Prostate gland (tissue), 2 donors: Measurements from ENCODE around the gene VAMP5. TPM values are rescaled to one million over a fixed set of nuclear protein-coding genes. Genes with fewer than 3 reads are reported as not detected.

Source experiments
- DNase-seq: peaks from one replicate; pipeline ENCODE4 v3.0.0-alpha.2; 2019; ENCODE audit warnings: low spot score
- H3K27ac ChIP-seq, 2 donors: fragments of 200-600 bp; sonication (generic); 2 replicates each; pipeline ENCODE4 v1.5.1; 2017 to 2019
- H3K27me3 ChIP-seq: fragments of 200-600 bp; sonication (generic); replicated peaks from 2 replicates; pipeline ENCODE4 v1.5.1; 2019; ENCODE audit not compliant: insufficient read depth
- H3K36me3 ChIP-seq, 2 donors: fragments of 200-600 bp; sonication (generic); 1 replicate in 1 of 2; 2 replicates in 1 of 2; pipeline versions ENCODE4 v1.5.1 to v1.8.1; 2017 to 2019
- H3K4me1 ChIP-seq: fragments of 200-600 bp; sonication (generic); replicated peaks from 2 replicates; pipeline ENCODE4 v1.5.1; 2019
- H3K4me3 ChIP-seq, 2 donors: fragments of 200-600 bp; sonication (generic); 2 replicates each; pipeline ENCODE4 v1.5.1; 2017 to 2019
- H3K9me3 ChIP-seq: fragments of 200-600 bp; sonication (generic); 2 replicates; pipeline ENCODE4 v1.5.1; 2017
- CTCF ChIP-seq, 4 experiments: fragments of 200-600 bp in 2 of 4; fragments of 450-650 bp in 2 of 4; sonication (generic) in 2 of 4; IDR thresholded peaks; 1 replicate in 3 of 4; 2 replicates in 1 of 4; pipeline ENCODE4 v1.5.1; 2016 to 2019; ENCODE audit warnings: antibody characterized with exemption in 4 of 4, mild to moderate bottlenecking in 2 of 4, moderate library complexity in 2 of 4
- POLR2A ChIP-seq: fragments of 450-650 bp; IDR thresholded peaks from one replicate; pipeline ENCODE4 v1.6.1; 2016; ENCODE audit warnings: antibody characterized with exemption, mild to moderate bottlenecking
- POLR2AphosphoS5 ChIP-seq: sonication (generic); formaldehyde crosslinking; IDR thresholded peaks from one replicate; pipeline ENCODE4 v1.6.1; 2017; ENCODE audit warnings: antibody characterized with exemption
- WGBS: methylation state at CpG from one replicate; pipeline ENCODE4 v1.1.5; 2018; 5-methylcytosine and 5-hydroxymethylcytosine counted together
- intact Hi-C: fragments of 100-400 bp; cut with DNase I; formaldehyde crosslinking; loops from one replicate; pipeline ENCODE4 v1.14.2; 2022
- total RNA-seq, 2 donors: library from RNA; depleted of rRNA; stranded (reverse); fragments of >200 nt; gene quantifications; one replicate each; pipeline ENCODE4 v1.1.0, GENCODE V29; 2016

Gene VAMP5
- total RNA-seq, 2 donors from 2014 or later: 8.4 to 27.0 TPM

- no peaks in the 10 kb centered on the region for H3K27me3 ChIP-seq
- peaks cover 6 to 18% of the 10 kb centered on the region in 2 donors for H3K36me3 ChIP-seq
- no peak for TF ChIP-seq POLR2A
- no peak for TF ChIP-seq CTCF (IDR thresholded peaks at IDR 0.05)
- no peak for TF ChIP-seq POLR2AphosphoS5
- H3K4me3 ChIP-seq: no peak overlapping the region
- intact Hi-C loops: no loop called here
- no peaks in the 10 kb centered on the region for H3K9me3 ChIP-seq
- H3K27ac ChIP-seq: peak overlapping the region in 1 of 2 donors; percentile 7
- no peaks in the 10 kb centered on the region for H3K4me1 ChIP-seq
- DNase-seq: no peak
- WGBS: 71% methylated on average over 1 of the region's 1 CpG
Observed at GRCh38 chr2:85547089-85547858, 37.0 kb upstream of the VAMP5 start.

GRCh38 chr2:85547859-85548607, 36.2 kb upstream of the VAMP5 start:
- DNase-seq: no peak
- H3K36me3 ChIP-seq: peaks cover 9 to 14% of the 10 kb centered on the region in 2 donors
- 73% methylated on average over 6 of the region's 6 CpGs for WGBS

GRCh38 chr2:85548608-85548900, 35.7 kb upstream of the VAMP5 start:
- no peak for TF ChIP-seq POLR2A
- TF ChIP-seq POLR2AphosphoS5: no peak
- no peak for TF ChIP-seq CTCF (IDR thresholded peaks at IDR 0.05)
- intact Hi-C loops: no loop called here
- Histone ChIP-seq H3K4me1 (no peaks in the 10 kb centered on the region), H3K9me3 (no peaks in the 10 kb centered on the region), H3K27ac (no peak overlapping the region), H3K36me3 (peaks cover 8 to 12% of the 10 kb centered on the region in 2 donors), H3K4me3 (no peak overlapping the region), H3K27me3 (no peaks in the 10 kb centered on the region)
- DNase-seq: no peak
- 13% methylated on average over 2 of the region's 2 CpGs for WGBS

More at GRCh38 chr2:85547859-85548607, 36.2 kb upstream of the VAMP5 start:
- peak overlapping the region in 1 of 2 donors; percentile 7 for H3K27ac ChIP-seq
- intact Hi-C loops: no loop called here
- no peaks in the 10 kb centered on the region for H3K4me1 ChIP-seq
- TF ChIP-seq POLR2A (no peak), POLR2AphosphoS5 (no peak), CTCF (IDR thresholded peaks at IDR 0.05) (no peak)
- H3K27me3 ChIP-seq: no peaks in the 10 kb centered on the region
- H3K9me3 ChIP-seq: no peaks in the 10 kb centered on the region
- no peak overlapping the region for H3K4me3 ChIP-seq

- Histone ChIP-seq H3K4me3 (no peak overlapping the region), H3K27me3 (no peaks in the 10 kb centered on the region), H3K36me3 (peaks cover 3 to 14% of the 10 kb centered on the region in 2 donors), H3K27ac (no peak overlapping the region), H3K4me1 (no peaks in the 10 kb centered on the region), H3K9me3 (no peaks in the 10 kb centered on the region)
- TF ChIP-seq POLR2A: no peak
- no peak for TF ChIP-seq CTCF (IDR thresholded peaks at IDR 0.05)
- TF ChIP-seq POLR2AphosphoS5: peak; percentile 77
- DNase-seq: peak; percentile 35
- 57% methylated on average over 10 of the region's 10 CpGs for WGBS
- intact Hi-C loops: no loop called here
Observed at GRCh38 chr2:85549095-85549494, 35.1 kb upstream of the VAMP5 start.
